Gastroesophageal sphincter (tissue), 3 donors: Measurements from ENCODE around the gene DGKI.

Source experiments
- CTCF ChIP-seq, 4 experiments: fragments of 200-600 bp in 2 of 4; fragments of 450-650 bp in 2 of 4; sonication (generic) in 1 of 4; IDR thresholded peaks; one replicate each; pipeline ENCODE4 v1.5.1; 2017 to 2019; ENCODE audit warnings: antibody characterized with exemption in 4 of 4, mild to moderate bottlenecking in 2 of 4, moderate library complexity in 2 of 4
- POLR2A ChIP-seq, 2 donors: fragments of 450-650 bp; IDR thresholded peaks; one replicate each; pipeline ENCODE4 v1.6.1; 2017; ENCODE audit warnings: antibody characterized with exemption in 2 of 2, mild to moderate bottlenecking in 2 of 2, moderate library complexity in 1 of 2

GRCh38 chr7:137871170-137871915 is 24.6 kb upstream of the DGKI start:
- TF ChIP-seq CTCF (IDR thresholded peaks at IDR 0.05) (no peak), POLR2A (IDR thresholded peaks at IDR 0.05) (no peak)
